ENCODE results near the gene MTA1.

MTA1 gene

GRCh38 chr14:105467942-105468471, 48.4 kb downstream of the MTA1 start:
- H3K9me3 ChIP-seq, result no peaks in the 10 kb centered on the region
- H3K27ac ChIP-seq, result no peak overlapping the region
- no peak for TF ChIP-seq CTCF (IDR thresholded peaks at IDR 0.05)
- H3K4me3 ChIP-seq (ENCODE audit: low read depth in 1 of 2, low read length in 1 of 2), result no peak overlapping the region
- no peaks in the 10 kb centered on the region for H3K4me1 ChIP-seq (ENCODE audit: control insufficient read depth in 1 of 2, insufficient read depth in 1 of 2, low read depth in 1 of 2, low read length in 1 of 2)
- peaks cover 53% of the 10 kb centered on the region for H3K36me3 ChIP-seq
- peaks cover 13% of the 10 kb centered on the region for H3K27me3 ChIP-seq

GRCh38 chr14:105468621-105469241, 49.1 kb downstream of the MTA1 start:
- no peak for TF ChIP-seq CTCF (IDR thresholded peaks at IDR 0.05)
- Histone ChIP-seq H3K4me1 (ENCODE audit: control insufficient read depth in 1 of 2, insufficient read depth in 1 of 2, low read depth in 1 of 2, low read length in 1 of 2) (peaks cover 2% of the 10 kb centered on the region in 2 experiments), H3K36me3 (peaks cover 46% of the 10 kb centered on the region), H3K27me3 (peaks cover 21% of the 10 kb centered on the region), H3K9me3 (no peaks in the 10 kb centered on the region), H3K27ac (no peak overlapping the region), H3K4me3 (ENCODE audit: low read depth in 1 of 2, low read length in 1 of 2) (no peak overlapping the region)

GRCh38 chr14:105469456-105470349, 50.1 kb downstream of the MTA1 start:
- H3K36me3 ChIP-seq, result peaks cover 36% of the 10 kb centered on the region
- no peak overlapping the region for H3K4me3 ChIP-seq (ENCODE audit: low read depth in 1 of 2, low read length in 1 of 2)
- no peaks in the 10 kb centered on the region for H3K9me3 ChIP-seq
- TF ChIP-seq CTCF (IDR thresholded peaks at IDR 0.05), result no peak
- H3K27ac ChIP-seq, result no peak overlapping the region
- H3K27me3 ChIP-seq, result peaks cover 29% of the 10 kb centered on the region
- H3K4me1 ChIP-seq (ENCODE audit: control insufficient read depth in 1 of 2, insufficient read depth in 1 of 2, low read depth in 1 of 2, low read length in 1 of 2), result peaks cover 4 to 9% of the 10 kb centered on the region in 2 experiments

GRCh38 chr14:105470350-105471296, 51.0 kb downstream of the MTA1 start:
- no peak overlapping the region for H3K4me3 ChIP-seq (ENCODE audit: low read depth in 1 of 2, low read length in 1 of 2)
- peaks cover 38% of the 10 kb centered on the region for H3K27me3 ChIP-seq
- peaks cover 27% of the 10 kb centered on the region for H3K36me3 ChIP-seq
- TF ChIP-seq CTCF (IDR thresholded peaks at IDR 0.05), result no peak
- no peaks in the 10 kb centered on the region for H3K9me3 ChIP-seq
- H3K27ac ChIP-seq, result no peak overlapping the region
- H3K4me1 ChIP-seq (ENCODE audit: control insufficient read depth in 1 of 2, insufficient read depth in 1 of 2, low read depth in 1 of 2, low read length in 1 of 2), result peaks cover 9 to 17% of the 10 kb centered on the region in 2 experiments

- Histone ChIP-seq H3K36me3 (peaks cover 23% of the 10 kb centered on the region), H3K4me1 (ENCODE audit: control insufficient read depth in 1 of 2, insufficient read depth in 1 of 2, low read depth in 1 of 2, low read length in 1 of 2) (peaks cover 9 to 17% of the 10 kb centered on the region in 2 experiments), H3K27ac (no peak overlapping the region), H3K9me3 (no peaks in the 10 kb centered on the region), H3K4me3 (ENCODE audit: low read depth in 1 of 2, low read length in 1 of 2) (no peak overlapping the region), H3K27me3 (peaks cover 46% of the 10 kb centered on the region)
- no peak for TF ChIP-seq CTCF (IDR thresholded peaks at IDR 0.05)
Measured at GRCh38 chr14:105471297-105471821, 51.7 kb downstream of the MTA1 start.
